Astrocyte (in vitro differentiated cells and primary cell): ENCODE results near the gene SOBP. TPM values are rescaled to one million over a fixed set of nuclear protein-coding genes. Genes with fewer than 3 reads are reported as not detected.

Experiments
- DNase-seq: peaks from one replicate; pipeline ENCODE4 v3.0.0-alpha.2; 2010; ENCODE audit warnings: low read depth
- FAIRE-seq: peaks from 2 replicates; lab custom pipeline; 2011; peaks lifted over from hg19 to GRCh38; lab: Jason Lieb, UNC
- H2AFZ ChIP-seq: 2 replicates; pipeline ENCODE4 v1.6.0; 2012; ENCODE audit warnings: low read depth, low read length, inconsistent platforms
- H3K27ac ChIP-seq: 2 replicates; pipeline ENCODE4 v1.5.1; 2011; ENCODE audit warnings: low read depth, low read length, inconsistent platforms
- H3K27me3 ChIP-seq: 2 replicates; pipeline ENCODE4 v1.6.0; 2011; ENCODE audit warnings: low read length, inconsistent platforms; ENCODE audit not compliant: insufficient read depth
- H3K36me3 ChIP-seq: 2 replicates; pipeline ENCODE4 v1.5.1; 2011; ENCODE audit warnings: low read length, inconsistent platforms; ENCODE audit not compliant: insufficient read depth
- H3K4me1 ChIP-seq: 2 replicates; pipeline ENCODE4 v1.5.1; 2011; ENCODE audit warnings: low read length, inconsistent platforms; ENCODE audit not compliant: insufficient read depth
- H3K4me2 ChIP-seq: 2 replicates; pipeline ENCODE4 v1.6.0; 2012; ENCODE audit warnings: low read length, inconsistent platforms
- H3K4me3 ChIP-seq: 2 replicates; pipeline ENCODE4 v1.5.1; 2011; ENCODE audit warnings: low read depth, mild to moderate bottlenecking, low read length, inconsistent platforms; ENCODE audit not compliant: insufficient read depth
- H3K79me2 ChIP-seq: 2 replicates; pipeline ENCODE4 v1.6.0; 2012; ENCODE audit warnings: mild to moderate bottlenecking, low read length, inconsistent platforms; ENCODE audit not compliant: insufficient read depth
- H3K9ac ChIP-seq: 2 replicates; pipeline ENCODE4 v1.6.0; 2012; ENCODE audit warnings: mild to moderate bottlenecking, low read length, inconsistent platforms
- H3K9me3 ChIP-seq: 2 replicates; pipeline ENCODE4 v1.5.1; 2012; ENCODE audit warnings: low read depth, mild to moderate bottlenecking, low read length, inconsistent platforms; ENCODE audit not compliant: insufficient read depth
- H4K20me1 ChIP-seq: 2 replicates; pipeline ENCODE4 v1.6.0; 2012; ENCODE audit warnings: low read length, inconsistent platforms; ENCODE audit not compliant: insufficient read depth
- H3K27ac Mint-ChIP-seq: one replicate; pipeline ENCODE4 v1.8.0; 2021; ENCODE audit warnings: mild to moderate bottlenecking, mixed read lengths; ENCODE audit not compliant: unreplicated experiment
- H3K27me3 Mint-ChIP-seq: one replicate; pipeline ENCODE4 v1.8.0; 2021; ENCODE audit warnings: low read depth, mixed read lengths; ENCODE audit not compliant: unreplicated experiment
- H3K36me3 Mint-ChIP-seq: one replicate; pipeline ENCODE4 v1.8.0; 2021; ENCODE audit warnings: low read depth, mixed read lengths; ENCODE audit not compliant: unreplicated experiment
- H3K4me1 Mint-ChIP-seq: one replicate; pipeline ENCODE4 v1.8.0; 2021; ENCODE audit warnings: low read depth, mixed read lengths; ENCODE audit not compliant: unreplicated experiment
- H3K4me3 Mint-ChIP-seq: one replicate; pipeline ENCODE4 v1.8.0; 2021; ENCODE audit warnings: mild to moderate bottlenecking, moderate library complexity, mixed read lengths; ENCODE audit not compliant: unreplicated experiment
- H3K9me3 Mint-ChIP-seq: one replicate; pipeline ENCODE4 v1.8.0; 2021; ENCODE audit warnings: mild to moderate bottlenecking, mixed read lengths; ENCODE audit not compliant: unreplicated experiment
- CTCF ChIP-seq: IDR thresholded peaks from 2 replicates; pipeline ENCODE4 v1.5.1; 2011; ENCODE audit warnings: low read depth, mild to moderate bottlenecking, inconsistent platforms, low read length, moderate library complexity; ENCODE audit not compliant: insufficient read depth
- EZH2 ChIP-seq: IDR thresholded peaks from 2 replicates; pipeline ENCODE4 v1.6.1; 2012; ENCODE audit warnings: mild to moderate bottlenecking, low read length, inconsistent platforms; ENCODE audit not compliant: insufficient read depth
- total RNA-seq: library from RNA; stranded (reverse); gene quantifications from 2 replicates; pipeline ENCODE4 v1.2.1, GENCODE V29; 2021

The SOBP gene
- total RNA-seq, 1 donor from 2014 or later, result 4.7 TPM

DNA sequence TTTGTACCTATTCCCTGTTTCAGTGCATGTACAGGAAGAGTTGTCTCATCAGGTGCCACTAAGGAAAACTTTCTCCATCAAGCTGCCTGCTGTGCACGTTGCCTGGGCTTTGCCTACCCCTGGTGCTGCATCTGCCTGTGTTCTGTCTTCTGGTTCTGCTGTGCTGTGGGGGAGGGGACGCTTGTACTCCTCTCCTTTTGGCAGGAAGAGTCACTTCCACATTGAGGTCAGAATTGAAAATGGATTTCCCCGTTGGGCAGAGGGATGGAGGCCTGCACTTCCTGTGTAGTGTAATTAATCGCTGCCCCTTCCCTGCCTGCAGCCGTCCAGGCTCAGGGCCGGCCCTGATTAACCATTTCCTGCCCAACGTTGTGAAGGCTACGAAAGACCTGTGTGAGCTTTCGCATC is 180.9 kb downstream of the SOBP start:
- Histone ChIP-seq H3K4me3 (no peak overlapping the region), H3K79me2 (no peaks in the 10 kb centered on the region), H3K4me2 (peak overlapping the region; percentile 21), H3K36me3 (no peaks in the 10 kb centered on the region), H3K9me3 (no peaks in the 10 kb centered on the region), H3K4me1 (peaks cover 20% of the 10 kb centered on the region), H4K20me1 (no peaks in the 10 kb centered on the region), H2AFZ (peak overlapping the region; percentile 59), H3K27ac (no peak overlapping the region), H3K27me3 (no peaks in the 10 kb centered on the region), H3K9ac (no peak overlapping the region)
- Mint-ChIP-seq H3K27me3 (peaks cover 9% of the 10 kb centered on the region), H3K4me1 (peaks cover 9% of the 10 kb centered on the region), H3K27ac (no peak overlapping the region), H3K9me3 (no peaks in the 10 kb centered on the region), H3K36me3 (no peaks in the 10 kb centered on the region), H3K4me3 (no peak overlapping the region)
- FAIRE-seq, result no peak
- TF ChIP-seq CTCF (no peak), EZH2 (no peak)
- peak; percentile 31 for DNase-seq

- no peaks in the 10 kb centered on the region for H3K36me3 ChIP-seq
- no peak overlapping the region for H3K9ac ChIP-seq
- H3K4me3 ChIP-seq, result no peak overlapping the region
- H3K27ac ChIP-seq, result no peak overlapping the region
- H3K27me3 Mint-ChIP-seq, result peaks cover 14% of the 10 kb centered on the region
- no peak overlapping the region for H3K4me3 Mint-ChIP-seq
- no peaks in the 10 kb centered on the region for H3K27me3 ChIP-seq
- DNase-seq, result no peak
- H4K20me1 ChIP-seq, result no peaks in the 10 kb centered on the region
- no peaks in the 10 kb centered on the region for H3K9me3 ChIP-seq
- H3K4me1 Mint-ChIP-seq, result peaks cover 6% of the 10 kb centered on the region
- H3K36me3 Mint-ChIP-seq, result no peaks in the 10 kb centered on the region
- TF ChIP-seq CTCF (no peak), EZH2 (no peak)
- no peak overlapping the region for H3K4me2 ChIP-seq
- FAIRE-seq, result no peak
- H2AFZ ChIP-seq, result no peak overlapping the region
- H3K9me3 Mint-ChIP-seq, result no peaks in the 10 kb centered on the region
- H3K79me2 ChIP-seq, result no peaks in the 10 kb centered on the region
- H3K27ac Mint-ChIP-seq, result no peak overlapping the region
- H3K4me1 ChIP-seq, result peaks cover 8% of the 10 kb centered on the region
These were observed 183.2 kb downstream of the SOBP start for GRCh38 chr6:107673076-107673494.

DNA sequence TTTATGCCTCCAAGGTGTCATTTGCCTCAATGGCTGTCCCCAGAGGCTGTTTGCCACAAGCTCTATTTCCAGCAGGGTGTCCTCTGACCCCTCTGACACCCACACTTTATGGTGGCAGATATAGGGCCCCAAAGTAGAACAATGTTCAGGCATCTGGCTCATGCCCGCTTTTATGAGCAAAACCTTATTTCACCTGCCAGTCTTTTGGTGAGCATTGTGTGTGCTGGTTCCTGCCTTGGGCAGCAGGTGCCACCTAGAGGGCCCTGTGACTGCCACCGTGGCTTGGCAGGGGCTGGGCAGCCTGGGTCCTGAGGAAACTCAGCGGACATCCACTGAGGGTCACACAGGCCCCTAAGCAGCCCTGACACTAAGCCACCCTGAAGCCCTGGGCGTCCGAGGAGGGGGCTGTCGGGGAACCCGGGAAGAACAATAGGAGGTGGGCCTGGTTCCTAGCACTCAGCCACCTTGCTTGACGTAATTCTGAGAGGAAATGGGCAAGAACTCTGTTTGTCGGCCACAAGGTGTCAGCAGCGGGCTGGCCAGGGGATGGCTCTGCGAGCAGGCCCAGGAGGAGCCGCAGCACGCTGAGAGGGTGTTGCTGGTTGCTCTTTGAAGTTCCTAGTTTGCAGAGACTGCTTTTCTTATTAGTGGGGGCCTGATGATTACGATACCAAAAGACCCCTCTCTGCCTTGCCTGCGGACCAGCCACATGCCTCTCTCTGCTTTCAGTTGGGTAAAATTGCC is 185.2 kb downstream of the SOBP start:
- Histone ChIP-seq H3K27ac (no peak overlapping the region), H3K4me2 (peak overlapping the region; percentile 44), H4K20me1 (no peaks in the 10 kb centered on the region), H3K4me1 (peaks cover 8% of the 10 kb centered on the region), H3K9me3 (no peaks in the 10 kb centered on the region), H3K9ac (peak overlapping the region; percentile 47), H3K27me3 (no peaks in the 10 kb centered on the region), H3K4me3 (no peak overlapping the region), H2AFZ (peak overlapping the region; percentile 74), H3K36me3 (no peaks in the 10 kb centered on the region), H3K79me2 (no peaks in the 10 kb centered on the region)
- peak; percentile 65 for DNase-seq
- Mint-ChIP-seq H3K9me3 (no peaks in the 10 kb centered on the region), H3K27ac (peak overlapping the region; percentile 73), H3K4me1 (peaks cover 9% of the 10 kb centered on the region), H3K27me3 (peaks cover 10% of the 10 kb centered on the region), H3K4me3 (no peak overlapping the region), H3K36me3 (no peaks in the 10 kb centered on the region)
- no peak for TF ChIP-seq EZH2
- TF ChIP-seq CTCF, result peak; percentile 76
- FAIRE-seq, result peak; percentile 93
